ENCODE data around the gene ANXA5.

GRCh38 chr4:121712783-121713182 lies 16.0 kb upstream of the ANXA5 start:
- TF ChIP-seq POLR2AphosphoS5 (IDR thresholded peaks at IDR 0.05; ENCODE audit: low read depth, low read length) (no peak), TAF1 (IDR thresholded peaks at IDR 0.05; ENCODE audit: borderline replicate concordance, insufficient read depth, low read length) (no peak), SIN3A (IDR thresholded peaks at IDR 0.05; ENCODE audit: borderline replicate concordance, insufficient read depth, low read length) (no peak), REST (IDR thresholded peaks at IDR 0.05; ENCODE audit: insufficient read depth in 1 of 2, low read depth in 2 of 2, low read length in 2 of 2) (no peak), FOXP2 (optimal IDR thresholded peaks at IDR 0.05; ENCODE audit: borderline replicate concordance, extremely low read depth, extremely low read length, insufficient read depth) (no peak)
